HG03571 (cell line): ENCODE data around the gene TIMM17B.
"Not testable (repeated sequence)": the region's sequence is repeated elsewhere in the genome, so short reads cannot be mapped to it uniquely, and the experiment has no call there.

Experiments
- ATAC-seq: cut with Tn5 transposase; IDR thresholded peaks from one replicate; pipeline ENCODE4 v1.9.1; 2021; ENCODE audit not compliant: unreplicated experiment

The TIMM17B gene

GRCh38 chrX:48897157-48897624 is 377 bp downstream of the TIMM17B start:
- peak; percentile 14 for ATAC-seq

GRCh38 chrX:48896611-48897011 is 957 bp downstream of the TIMM17B start:
- ATAC-seq, result no peak

GRCh38 chrX:48894891-48895290 is 2.7 kb downstream of the TIMM17B start:
- ATAC-seq, result no peak

GRCh38 chrX:48893556-48894348 is 3.8 kb downstream of the TIMM17B start:
- ATAC-seq, result no peak

DNA sequence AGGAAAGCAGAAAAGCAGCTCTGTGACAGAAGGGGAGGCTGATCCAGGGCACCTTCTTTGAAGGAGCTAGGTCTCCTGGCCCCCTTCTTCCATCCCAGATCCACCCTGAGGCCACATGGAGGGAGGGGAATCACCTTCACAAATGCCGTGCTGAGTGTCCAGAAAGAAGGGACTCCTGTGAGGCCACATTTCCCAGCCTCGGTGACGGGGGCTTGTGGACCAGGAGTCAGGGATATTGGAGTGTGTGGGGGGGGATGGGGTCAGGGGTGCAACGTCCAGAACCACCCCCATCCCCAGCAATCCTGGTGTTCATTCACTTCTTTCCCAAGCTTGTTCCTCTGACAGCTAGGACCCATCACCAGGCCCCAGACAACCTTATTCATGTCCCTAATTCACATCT is 4.7 kb downstream of the TIMM17B start:
- ATAC-seq, result no peak

- ATAC-seq, result peak; percentile 79
Observed at GRCh38 chrX:48891402-48892288, 5.9 kb downstream of the TIMM17B start.

- peak; percentile 26 for ATAC-seq
Observed at GRCh38 chrX:48890934-48891401, 6.6 kb downstream of the TIMM17B start.

DNA sequence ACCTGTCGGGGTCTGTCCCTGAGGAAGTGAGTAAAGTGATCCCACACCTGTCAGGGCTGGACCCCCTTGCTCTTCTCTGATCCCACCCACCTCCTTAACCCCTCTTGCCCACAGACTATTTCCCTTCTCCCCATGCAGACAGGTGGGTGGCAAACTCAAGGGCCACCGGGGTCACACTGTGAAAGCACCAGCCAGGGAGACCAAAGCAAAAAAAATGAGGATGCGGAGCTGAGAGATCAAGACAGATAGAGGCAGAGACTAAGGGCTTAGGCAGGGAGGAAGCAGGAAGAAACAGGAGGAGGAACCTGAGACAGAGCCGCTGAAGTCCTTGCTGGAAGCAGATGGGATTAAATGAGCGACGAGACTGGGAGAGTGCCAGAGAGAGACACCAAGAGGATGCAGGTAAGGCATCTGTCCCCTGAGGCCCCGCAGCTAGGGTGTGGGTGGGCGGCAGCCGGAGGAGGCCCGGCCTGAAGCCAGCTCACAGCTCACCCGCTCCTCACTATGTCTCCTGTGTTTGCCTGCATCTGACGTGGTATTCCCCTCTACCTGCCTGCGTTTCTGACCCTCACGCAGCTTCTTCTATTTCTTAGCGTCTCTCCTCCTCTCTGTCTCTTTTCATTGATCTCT is 7.2 kb downstream of the TIMM17B start:
- ATAC-seq, result no peak

DNA sequence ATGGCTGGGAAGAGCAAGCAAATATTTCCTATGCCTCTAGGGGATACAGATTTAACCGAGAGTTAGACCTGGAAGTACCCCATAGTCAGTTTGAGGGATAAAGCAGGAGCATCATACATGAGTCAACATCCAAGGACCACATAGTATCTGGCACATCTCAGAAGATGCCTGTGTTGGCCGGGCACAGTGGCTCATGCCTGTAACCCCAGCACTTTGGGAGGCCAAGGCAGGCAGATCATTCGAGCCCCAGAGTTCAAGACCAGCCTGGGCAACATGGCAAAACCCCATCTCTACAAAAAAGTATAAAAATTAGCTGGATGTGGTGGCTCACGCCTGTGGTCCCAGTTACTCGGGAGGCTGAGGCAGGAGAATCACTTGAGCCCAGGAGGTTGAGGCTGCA is 11.0 kb downstream of the TIMM17B start:
- not testable (repeated sequence) for ATAC-seq

DNA sequence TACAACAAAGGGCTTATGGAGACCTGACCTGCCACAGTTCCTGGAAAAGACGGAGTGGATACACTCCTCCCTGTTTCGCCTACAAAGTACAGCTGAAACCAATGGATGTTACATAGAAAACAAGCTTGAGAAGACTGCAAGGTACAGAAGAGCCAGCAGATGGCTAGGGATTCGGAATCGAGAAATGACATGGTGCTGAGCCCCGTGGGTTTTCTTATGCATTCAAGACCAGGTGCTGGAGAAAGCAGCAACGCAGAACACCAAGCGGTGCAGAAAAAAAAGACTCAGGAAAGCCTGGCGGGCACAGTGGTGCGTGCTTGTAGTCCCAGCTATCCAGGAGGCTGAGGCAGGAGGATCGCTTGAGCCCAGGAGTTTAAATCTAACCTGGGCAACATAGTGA is 13.8 kb downstream of the TIMM17B start:
- ATAC-seq, result no peak

GRCh38 chrX:48876944-48877343 is 20.6 kb downstream of the TIMM17B start:
- not testable (repeated sequence) for ATAC-seq

DNA sequence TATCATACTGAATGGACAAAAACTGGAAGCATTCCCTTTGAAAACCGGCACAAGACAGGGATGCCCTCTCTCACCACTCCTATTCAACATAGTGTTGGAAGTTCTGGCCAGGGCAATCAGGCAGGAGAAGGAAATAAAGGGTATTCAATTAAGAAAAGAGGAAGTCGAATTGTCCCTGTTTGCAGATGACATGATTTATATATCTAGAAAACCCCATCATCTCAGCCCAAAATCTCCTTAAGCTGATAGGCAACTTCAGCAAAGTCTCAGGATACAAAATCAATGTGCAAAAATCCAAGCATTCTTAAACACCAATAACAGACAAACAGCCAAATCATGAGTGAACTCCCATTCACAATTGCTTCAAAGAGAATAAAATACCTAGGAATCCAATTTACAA is 25.6 kb downstream of the TIMM17B start:
- not testable (repeated sequence) for ATAC-seq

DNA sequence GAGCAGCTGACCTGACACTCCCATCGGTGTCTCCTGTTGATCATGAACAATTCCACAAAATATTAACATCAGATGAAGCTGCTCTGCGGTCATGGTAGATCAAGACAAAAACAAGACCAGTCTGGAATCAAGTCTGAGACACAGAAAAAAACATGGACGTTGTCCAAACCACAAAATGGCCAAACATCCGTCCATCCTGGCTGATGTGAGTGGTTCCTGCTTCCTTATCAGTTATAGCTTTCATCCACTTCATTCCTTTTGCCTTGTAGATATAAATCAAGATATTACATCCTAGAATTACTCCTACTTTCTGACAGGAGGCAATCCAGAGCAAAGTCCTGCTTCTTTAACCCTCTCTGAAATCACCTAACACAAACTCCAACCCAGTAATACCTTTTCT is 33.4 kb downstream of the TIMM17B start:
- no peak for ATAC-seq

DNA sequence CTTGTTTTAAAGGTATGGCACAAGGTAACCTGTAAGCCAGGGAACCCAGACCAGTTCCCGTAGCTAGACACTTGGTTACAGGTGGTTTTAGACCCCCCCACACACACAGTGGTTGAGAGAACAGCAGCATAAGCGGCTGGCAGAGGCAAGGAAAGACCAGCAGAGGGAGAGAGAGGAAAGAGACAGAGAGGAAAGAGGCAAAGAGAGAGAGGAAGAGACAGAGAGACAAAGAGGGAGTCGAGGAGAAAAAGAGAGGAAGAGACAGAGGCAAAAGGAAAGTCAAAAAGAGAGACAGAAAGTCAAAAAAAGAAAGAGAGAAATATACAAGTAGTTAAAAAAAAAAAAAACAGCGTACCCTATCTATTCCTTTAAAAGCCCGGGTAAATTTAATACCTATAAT is 42.7 kb downstream of the TIMM17B start:
- ATAC-seq, result no peak

- ATAC-seq, result not testable (repeated sequence)
Observed at GRCh38 chrX:48854121-48854804, 43.3 kb downstream of the TIMM17B start.

DNA sequence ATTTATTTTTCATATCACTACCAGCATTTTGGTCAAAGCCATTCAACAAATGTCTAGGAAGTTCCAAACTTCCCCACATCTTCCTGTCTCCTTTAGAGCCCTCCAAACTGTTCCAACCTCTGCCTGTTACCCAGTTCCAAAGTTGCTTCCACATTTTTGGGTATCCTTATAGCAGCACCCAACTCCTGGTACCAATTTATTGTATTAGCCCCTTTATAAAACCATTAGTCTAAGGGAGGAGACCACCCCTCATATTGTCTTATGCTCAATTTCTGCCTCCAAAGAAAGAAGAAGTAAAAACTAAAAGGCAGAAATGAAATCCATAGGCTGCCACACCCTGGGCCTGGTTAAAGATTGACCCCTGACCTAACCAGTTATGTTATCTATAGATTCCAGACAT is 44.1 kb downstream of the TIMM17B start:
- ATAC-seq, result not testable (repeated sequence)

GRCh38 chrX:48852857-48853256 is 44.7 kb downstream of the TIMM17B start:
- no peak for ATAC-seq

DNA sequence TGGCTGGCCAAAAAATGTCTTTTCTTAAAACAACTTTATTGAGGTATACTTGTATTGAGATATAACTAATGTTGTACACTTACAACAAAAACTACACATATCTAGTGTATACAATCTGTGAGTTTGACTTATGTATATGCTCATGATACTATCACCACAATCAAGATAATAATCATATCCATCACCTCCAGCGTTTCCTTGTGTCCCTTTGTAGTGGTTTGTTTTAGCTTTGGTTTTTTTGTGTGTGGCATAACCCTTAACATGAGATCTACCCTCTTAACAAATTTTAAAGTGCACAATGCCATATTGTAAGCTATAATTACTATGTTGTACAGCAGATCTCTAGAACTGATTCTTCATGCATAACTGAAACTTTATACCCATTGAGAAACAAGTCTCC is 48.7 kb downstream of the TIMM17B start:
- no peak for ATAC-seq
